Keratinocyte (primary cell): ENCODE results near the gene PRKAA2. TPM values are rescaled to one million over a fixed set of nuclear protein-coding genes. Genes with fewer than 3 reads are reported as not detected.

Source experiments
- DNase-seq: peaks from one replicate; pipeline ENCODE4 v3.0.0-alpha.2; 2011; ENCODE audit warnings: low read depth, missing footprints, low spot score
- FAIRE-seq: peaks from 2 replicates; lab custom pipeline; 2011; peaks lifted over from hg19 to GRCh38; lab: Jason Lieb, UNC
- H2AFZ ChIP-seq: 2 replicates; pipeline ENCODE4 v1.6.0; 2012; ENCODE audit warnings: low read length, control low read depth, inconsistent platforms; ENCODE audit not compliant: control insufficient read depth
- H3K27ac ChIP-seq: 2 replicates; pipeline ENCODE4 v1.5.1; 2011; ENCODE audit warnings: low read length; ENCODE audit not compliant: control insufficient read depth, insufficient read depth
- H3K27me3 ChIP-seq: 3 replicates; pipeline ENCODE4 v1.6.0; 2011; ENCODE audit warnings: low read length; ENCODE audit not compliant: control insufficient read depth, insufficient read depth; ENCODE audit errors: extremely low read depth
- H3K36me3 ChIP-seq, 2 experiments: 2 replicates in 1 of 2; 3 replicates in 1 of 2; pipeline ENCODE4 v1.5.1; 2011; ENCODE audit warnings: low read length in 2 of 2, mild to moderate bottlenecking in 1 of 2; ENCODE audit not compliant: control insufficient read depth in 2 of 2, insufficient read depth in 2 of 2; ENCODE audit errors: extremely low read depth in 1 of 2
- H3K4me1 ChIP-seq: 3 replicates; pipeline ENCODE4 v1.5.1; 2011; ENCODE audit warnings: low read length; ENCODE audit not compliant: control insufficient read depth, insufficient read depth; ENCODE audit errors: extremely low read depth
- H3K4me2 ChIP-seq: 3 replicates; pipeline ENCODE4 v1.6.0; 2011; ENCODE audit warnings: low read depth, low read length; ENCODE audit not compliant: control insufficient read depth, insufficient read depth; ENCODE audit errors: extremely low read depth
- H3K4me3 ChIP-seq, 3 experiments: fragments of 200-600 bp in 1 of 3; sonication (generic) in 1 of 3; 2 replicates in 2 of 3; 3 replicates in 1 of 3; pipeline ENCODE4 v1.5.1; 2011 to 2016; ENCODE audit warnings: low read length in 3 of 3, mild to moderate bottlenecking in 3 of 3, control low read depth in 2 of 3, inconsistent platforms in 1 of 3, low read depth in 1 of 3, mixed read lengths in 1 of 3, mixed run types in 1 of 3, moderate library complexity in 1 of 3; ENCODE audit not compliant: control insufficient read depth in 2 of 3, insufficient read depth in 2 of 3; ENCODE audit errors: extremely low read depth in 1 of 3
- H3K79me2 ChIP-seq: 2 replicates; pipeline ENCODE4 v1.6.0; 2012; ENCODE audit warnings: low read length; ENCODE audit not compliant: control insufficient read depth, insufficient read depth
- H3K9ac ChIP-seq: 3 replicates; pipeline ENCODE4 v1.6.0; 2011; ENCODE audit warnings: low read length; ENCODE audit not compliant: control insufficient read depth, insufficient read depth; ENCODE audit errors: extremely low read depth
- H3K9me1 ChIP-seq: 3 replicates; pipeline ENCODE4 v1.6.0; 2011; ENCODE audit warnings: low read length; ENCODE audit not compliant: control insufficient read depth, insufficient read depth; ENCODE audit errors: extremely low read depth
- H3K9me3 ChIP-seq: 2 replicates; pipeline ENCODE4 v1.5.1; 2012; ENCODE audit warnings: low read depth, low read length; ENCODE audit not compliant: control insufficient read depth
- H4K20me1 ChIP-seq: 3 replicates; pipeline ENCODE4 v1.6.0; 2011; ENCODE audit warnings: low read length; ENCODE audit not compliant: control insufficient read depth, insufficient read depth; ENCODE audit errors: extremely low read depth
- CTCF ChIP-seq, 3 experiments: IDR thresholded peaks in 1 of 3; conservative IDR thresholded peaks in 1 of 3; optimal IDR thresholded peaks in 1 of 3; 2 replicates in 2 of 3; 3 replicates in 1 of 3; pipeline versions ENCODE3 to v1.5.1; 2011; ENCODE audit warnings: low read length in 3 of 3, mild to moderate bottlenecking in 3 of 3, moderate library complexity in 2 of 3, control low read depth in 1 of 3, inconsistent platforms in 1 of 3; ENCODE audit not compliant: insufficient read depth in 2 of 3; ENCODE audit errors: extremely low read depth in 1 of 3
- EZH2 ChIP-seq: IDR thresholded peaks from one replicate; pipeline ENCODE4 v1.6.1; 2012; ENCODE audit warnings: inconsistent platforms, mild to moderate bottlenecking, low read length, moderate library complexity
- dilution Hi-C: fragments of 300-500 bp; cut with MboI; formaldehyde crosslinking; loops from one replicate; pipeline ENCODE4 v1.7.0; 2020; ENCODE audit warnings: low sequenced_read_pairs; ENCODE audit not compliant: extremely low pct_ligation_motif_present
- polyA plus RNA-seq, 5 experiments: library from polyadenylated mRNA; depleted of rRNA in 3 of 5; stranded (reverse) in 3 of 5; stranded (forward) in 1 of 5; unstranded in 1 of 5; fragments of >200 nt; gene quantifications; 1 replicate in 1 of 5; 2 replicates in 3 of 5; 3 replicates in 1 of 5; pipeline versions ENCODE4 v1.2.1 to v1.2.3, GENCODE V29; 2011 to 2012; ENCODE audit warnings: missing spikeins in 2 of 5, low read depth in 1 of 5, low replicate concordance in 1 of 5

Gene PRKAA2
- polyA plus RNA-seq, 1 donor (not counting 4 experiments of a cell fraction or from before 2014, with no cell fraction given): 0.21 TPM

- Histone ChIP-seq H3K9me1 (no peaks in the 10 kb centered on the region), H2AFZ (no peak overlapping the region), H4K20me1 (no peaks in the 10 kb centered on the region), H3K9me3 (no peaks in the 10 kb centered on the region), H3K4me1 (no peaks in the 10 kb centered on the region), H3K36me3 (no peaks in the 10 kb centered on the region), H3K27me3 (no peaks in the 10 kb centered on the region), H3K9ac (no peak overlapping the region), H3K4me2 (no peak overlapping the region), H3K79me2 (no peaks in the 10 kb centered on the region), H3K4me3 (no peak overlapping the region), H3K27ac (no peak overlapping the region)
- dilution Hi-C loops: no loop called here
- DNase-seq: no peak
- TF ChIP-seq EZH2 (no peak), CTCF (optimal IDR thresholded peaks at IDR 0.05 in 1 of 3, IDR thresholded peaks at IDR 0.05 in 1 of 3, conservative IDR thresholded peaks at IDR 0.05 in 1 of 3; ENCODE audit: extremely low read depth in 1 of 3, insufficient read depth in 2 of 3, low read length in 3 of 3) (no peak)
- no peak for FAIRE-seq
Measured at GRCh38 chr1:56627636-56628039, 17.5 kb upstream of the PRKAA2 start.

GRCh38 chr1:56630786-56631185 is 14.3 kb upstream of the PRKAA2 start:
- no peak overlapping the region for H2AFZ ChIP-seq
- DNase-seq (no peak), FAIRE-seq (no peak)
- no peaks in the 10 kb centered on the region for H4K20me1 ChIP-seq
- H3K36me3 ChIP-seq: no peaks in the 10 kb centered on the region
- no peaks in the 10 kb centered on the region for H3K9me3 ChIP-seq
- no peak overlapping the region for H3K4me3 ChIP-seq
- no peak overlapping the region for H3K9ac ChIP-seq
- H3K27me3 ChIP-seq: no peaks in the 10 kb centered on the region
- no peak overlapping the region for H3K4me2 ChIP-seq
- no peak for TF ChIP-seq CTCF (optimal IDR thresholded peaks at IDR 0.05 in 1 of 3, IDR thresholded peaks at IDR 0.05 in 1 of 3, conservative IDR thresholded peaks at IDR 0.05 in 1 of 3; ENCODE audit: extremely low read depth in 1 of 3, insufficient read depth in 2 of 3, low read length in 3 of 3)
- TF ChIP-seq EZH2: no peak
- no peaks in the 10 kb centered on the region for H3K9me1 ChIP-seq
- H3K4me1 ChIP-seq: no peaks in the 10 kb centered on the region
- dilution Hi-C loops: no loop called here
- no peaks in the 10 kb centered on the region for H3K79me2 ChIP-seq
- H3K27ac ChIP-seq: no peak overlapping the region
